DOHH2 (cell line): ENCODE results near the gene DDA1.
A peak's percentile ranks its signal among the peaks of the same experiment; 100 is the strongest.

Experiments used
- H3F3A ChIP-seq: fragments of 200-600 bp; sonication (generic), shearing (Covaris generic); 2 replicates; pipeline ENCODE4 v1.6.0; 2016; ENCODE audit warnings: antibody characterized with exemption, mild to moderate bottlenecking; ENCODE audit not compliant: control insufficient read depth, insufficient read depth
- H3K27ac ChIP-seq: fragments of 200-600 bp; sonication (generic); 2 replicates; pipeline ENCODE4 v1.5.1; 2014; ENCODE audit warnings: low read depth, mild to moderate bottlenecking, low read length, moderate library complexity
- H3K27me3 ChIP-seq: fragments of 200-600 bp; sonication (generic); 2 replicates; pipeline ENCODE4 v1.6.1; 2014; ENCODE audit warnings: mild to moderate bottlenecking, low read length, mixed read lengths; ENCODE audit not compliant: control insufficient read depth
- H3K36me3 ChIP-seq: fragments of 200-600 bp; sonication (generic); 2 replicates; pipeline ENCODE4 v1.6.1; 2014; ENCODE audit warnings: mild to moderate bottlenecking, low read length, moderate library complexity, mixed read lengths; ENCODE audit not compliant: control insufficient read depth
- H3K4me1 ChIP-seq: fragments of 200-600 bp; sonication (generic); 2 replicates; pipeline ENCODE4 v1.6.1; 2014; ENCODE audit warnings: mild to moderate bottlenecking, low read length, mixed read lengths; ENCODE audit not compliant: control insufficient read depth
- H3K4me2 ChIP-seq: fragments of 200-600 bp; sonication (generic); 2 replicates; pipeline ENCODE4 v1.6.0; 2014; ENCODE audit warnings: mild to moderate bottlenecking, low read length, moderate library complexity
- H3K4me3 ChIP-seq: fragments of 200-600 bp; sonication (generic); 2 replicates; pipeline ENCODE4 v1.5.1; 2014; ENCODE audit warnings: mild to moderate bottlenecking, low read length, mixed read lengths
- H3K79me2 ChIP-seq: fragments of 200-600 bp; sonication (generic); 2 replicates; pipeline ENCODE4 v1.6.1; 2014; ENCODE audit warnings: mild to moderate bottlenecking, low read length, mixed read lengths; ENCODE audit not compliant: control insufficient read depth
- H3K9me2 ChIP-seq: fragments of 200-600 bp; sonication (generic); replicated peaks from 2 replicates; pipeline ENCODE4 v1.6.1; 2014; ENCODE audit warnings: mild to moderate bottlenecking, low read length, mixed read lengths; ENCODE audit not compliant: control insufficient read depth
- H3K9me3 ChIP-seq: fragments of 200-600 bp; sonication (generic); 2 replicates; pipeline ENCODE4 v1.6.1; 2014; ENCODE audit warnings: antibody characterized with exemption, low read length, mixed read lengths; ENCODE audit not compliant: control insufficient read depth, insufficient read depth
- H4K20me1 ChIP-seq: fragments of 200-600 bp; sonication (generic); 2 replicates; pipeline ENCODE4 v1.6.0; 2014; ENCODE audit warnings: low read depth, mild to moderate bottlenecking, antibody characterized with exemption, low read length, moderate library complexity; ENCODE audit not compliant: control insufficient read depth, insufficient read depth
- CTCF ChIP-seq: fragments of 200-600 bp; sonication (generic); IDR thresholded peaks from one replicate; pipeline ENCODE4 v1.5.1; 2014; ENCODE audit warnings: antibody characterized with exemption, mild to moderate bottlenecking, low read depth, low read length; ENCODE audit not compliant: poor library complexity, severe bottlenecking
- EZH2phosphoT487 ChIP-seq: fragments of 200-600 bp; sonication (generic); IDR thresholded peaks from 2 replicates; pipeline ENCODE4 v1.6.1; 2017; ENCODE audit warnings: borderline replicate concordance, mild to moderate bottlenecking, antibody characterized with exemption, low read length, moderate library complexity, mixed read lengths

The DDA1 gene

GRCh38 chr19:17289489-17289888 lies 19.9 kb upstream of the DDA1 start:
- Histone ChIP-seq H3K9me2 (no peaks in the 10 kb centered on the region), H4K20me1 (0 out of 2 replicates have a peak, but pooled peaks cover 3% of the 10 kb centered on the region), H3F3A (peaks cover 13% of the 10 kb centered on the region; the same call in 1 of the 2 replicates), H3K4me1 (peaks cover 26% of the 10 kb centered on the region), H3K9me3 (no peaks in the 10 kb centered on the region), H3K4me3 (no peak overlapping the region), H3K4me2 (no peak overlapping the region; the same call in 1 of the 2 replicates), H3K27me3 (no peaks in the 10 kb centered on the region), H3K36me3 (peaks cover 21% of the 10 kb centered on the region), H3K27ac (no peak overlapping the region), H3K79me2 (peaks cover 10% of the 10 kb centered on the region)
- TF ChIP-seq EZH2phosphoT487 (no peak), CTCF (no peak)

DNA sequence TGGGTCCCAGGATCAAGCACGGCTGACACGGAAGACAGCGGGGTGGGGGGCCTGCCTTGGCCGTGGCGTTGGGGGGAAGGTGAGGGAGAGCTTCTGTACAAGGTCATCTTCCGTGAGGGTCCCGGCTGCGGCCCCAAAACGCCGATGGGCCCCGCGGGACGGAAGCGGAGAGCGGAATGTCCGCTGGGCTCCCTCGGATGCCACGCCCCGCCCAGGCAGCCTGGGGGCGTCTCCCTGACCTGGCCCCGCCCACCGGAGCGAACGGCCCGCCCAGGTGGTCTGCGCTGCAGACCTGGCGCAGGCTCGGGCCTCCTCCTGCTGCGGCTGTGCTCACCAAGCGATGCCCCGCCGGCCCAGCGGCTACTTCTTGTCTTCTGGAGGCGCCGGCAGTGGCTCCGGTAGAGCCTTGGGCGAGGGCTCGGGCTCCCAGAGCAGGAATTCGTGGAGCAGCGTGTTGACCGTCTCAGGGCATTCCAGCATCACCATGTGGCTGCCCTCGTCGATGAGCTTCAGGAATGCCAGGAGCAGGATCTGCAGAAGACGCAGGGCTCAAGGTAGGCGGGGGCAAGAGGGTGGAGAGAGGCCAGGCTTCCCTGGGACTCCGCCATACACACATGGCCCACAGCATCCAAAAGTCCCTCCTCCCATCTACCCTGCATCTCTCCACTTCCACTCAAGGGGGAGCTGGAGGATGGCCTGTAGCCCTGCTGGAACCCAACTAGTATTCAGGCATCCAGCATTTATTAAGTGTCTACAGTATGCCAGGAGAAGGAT lies 16.9 kb upstream of the DDA1 start:
- Histone ChIP-seq H3K36me3 (no peaks in the 10 kb centered on the region), H3F3A (peaks cover 8% of the 10 kb centered on the region; the same call in 1 of the 2 replicates), H3K4me2 (peak overlapping the region; percentile 100), H3K9me2 (no peaks in the 10 kb centered on the region), H3K4me3 (peak overlapping the region; percentile 89), H3K79me2 (peaks cover 12% of the 10 kb centered on the region), H3K27me3 (no peaks in the 10 kb centered on the region), H4K20me1 (0 out of 2 replicates have a peak, but pooled peaks cover 3% of the 10 kb centered on the region), H3K9me3 (no peaks in the 10 kb centered on the region), H3K4me1 (peaks cover 27% of the 10 kb centered on the region), H3K27ac (peak overlapping the region; percentile 63)
- TF ChIP-seq EZH2phosphoT487, result no peak
- peak; percentile 71 for TF ChIP-seq CTCF

DNA sequence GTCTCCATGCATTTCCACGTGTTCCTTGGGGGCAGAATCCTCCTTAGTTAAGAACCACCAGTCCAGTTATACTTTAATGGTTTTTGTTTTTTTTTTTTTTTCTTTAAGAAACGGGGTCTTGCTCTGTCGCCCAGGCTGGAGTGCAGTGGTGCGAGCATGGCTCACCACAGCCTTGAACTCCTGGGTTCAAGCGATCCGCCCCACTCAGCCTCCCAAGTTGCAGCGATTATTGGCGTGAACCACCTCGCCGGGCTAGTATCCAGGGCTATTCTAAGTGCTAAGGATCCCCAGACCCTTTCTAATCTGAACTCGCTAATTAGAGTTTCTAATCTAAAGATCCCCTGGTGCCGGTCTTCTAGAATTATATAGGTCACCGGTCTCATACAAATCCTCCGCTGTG lies 15.8 kb upstream of the DDA1 start:
- TF ChIP-seq EZH2phosphoT487, result no peak
- TF ChIP-seq CTCF, result no peak
- Histone ChIP-seq H4K20me1 (0 out of 2 replicates have a peak, but pooled peaks cover 3% of the 10 kb centered on the region), H3K27me3 (no peaks in the 10 kb centered on the region), H3K9me2 (no peaks in the 10 kb centered on the region), H3K27ac (no peak overlapping the region), H3K4me3 (peak overlapping the region; percentile 20; the same call in 1 of the 2 replicates), H3K4me2 (peak overlapping the region; percentile 100), H3K36me3 (peaks cover 4% of the 10 kb centered on the region), H3K79me2 (peaks cover 12% of the 10 kb centered on the region), H3K4me1 (peaks cover 27% of the 10 kb centered on the region), H3F3A (0 out of 2 replicates have a peak, but pooled peaks cover 3% of the 10 kb centered on the region), H3K9me3 (0 out of 2 replicates have a peak, but pooled peaks cover 2% of the 10 kb centered on the region)
